ENCODE results near the gene SH3BGRL3.

SH3BGRL3 gene

GRCh38 chr1:26278303-26278702 is 1.6 kb upstream of the SH3BGRL3 start:
- peak; percentile 19 for DNase-seq

DNA sequence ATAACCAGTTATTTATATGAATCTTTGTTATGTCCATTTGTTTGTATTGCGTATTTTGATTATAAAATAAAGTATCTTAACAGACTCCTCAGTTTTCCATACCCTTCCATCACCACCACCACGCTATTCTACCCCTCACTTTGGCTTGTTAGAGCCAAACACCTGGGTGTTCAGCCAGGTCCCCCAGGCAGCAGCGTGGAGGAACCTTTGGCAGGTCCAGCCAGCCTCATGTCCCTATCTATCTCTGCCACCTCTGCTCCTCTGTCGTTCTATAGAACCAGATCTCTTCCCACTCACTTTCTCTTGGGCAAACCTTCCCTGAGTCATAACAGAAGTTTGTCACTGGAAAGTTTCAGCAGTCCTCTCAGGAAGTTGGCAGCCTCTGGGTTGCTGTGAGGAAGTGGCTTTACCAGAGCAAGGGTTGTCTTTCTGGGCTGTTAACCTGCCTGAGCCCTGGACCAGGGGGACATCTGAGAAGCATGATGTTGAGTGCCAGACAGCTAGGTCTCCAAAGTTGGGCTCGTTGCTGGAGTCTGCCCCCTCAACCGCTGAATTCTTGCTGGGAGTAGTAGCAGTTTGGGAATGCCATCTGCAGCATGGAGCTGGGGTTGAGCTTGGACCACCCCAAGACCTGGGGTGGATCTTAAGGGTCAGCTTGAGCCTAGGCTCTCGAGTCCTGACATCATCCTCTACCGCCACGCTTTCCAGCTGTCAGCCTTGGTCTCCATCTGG is 996 bp upstream of the SH3BGRL3 start:
- DNase-seq: peak; percentile 53

- no peak for DNase-seq
Observed at GRCh38 chr1:26280333-26281042, 602 bp downstream of the SH3BGRL3 start.

- no peak for DNase-seq
Observed at GRCh38 chr1:26281091-26281958, 1.4 kb downstream of the SH3BGRL3 start.

DNA sequence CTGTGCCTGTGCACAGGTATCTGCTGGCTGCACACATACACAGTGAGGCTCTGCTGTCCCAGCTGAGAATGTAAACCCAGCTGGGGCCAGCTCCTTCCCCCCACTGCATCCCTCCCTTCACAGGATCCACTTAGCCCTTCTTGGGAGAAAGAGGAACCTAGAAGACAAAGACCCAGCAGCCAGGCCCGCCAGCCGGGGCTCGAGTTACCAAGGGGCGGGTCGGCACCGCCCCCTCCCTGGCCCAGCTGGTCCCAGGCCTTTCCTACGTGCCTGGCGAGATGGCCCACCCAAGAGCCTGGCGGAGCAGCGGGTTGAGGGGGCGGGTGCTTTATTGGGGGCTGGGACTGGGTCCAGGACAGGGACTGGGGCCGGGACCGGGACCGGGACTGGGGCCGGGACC is 2.1 kb downstream of the SH3BGRL3 start:
- no peak for DNase-seq

DNA sequence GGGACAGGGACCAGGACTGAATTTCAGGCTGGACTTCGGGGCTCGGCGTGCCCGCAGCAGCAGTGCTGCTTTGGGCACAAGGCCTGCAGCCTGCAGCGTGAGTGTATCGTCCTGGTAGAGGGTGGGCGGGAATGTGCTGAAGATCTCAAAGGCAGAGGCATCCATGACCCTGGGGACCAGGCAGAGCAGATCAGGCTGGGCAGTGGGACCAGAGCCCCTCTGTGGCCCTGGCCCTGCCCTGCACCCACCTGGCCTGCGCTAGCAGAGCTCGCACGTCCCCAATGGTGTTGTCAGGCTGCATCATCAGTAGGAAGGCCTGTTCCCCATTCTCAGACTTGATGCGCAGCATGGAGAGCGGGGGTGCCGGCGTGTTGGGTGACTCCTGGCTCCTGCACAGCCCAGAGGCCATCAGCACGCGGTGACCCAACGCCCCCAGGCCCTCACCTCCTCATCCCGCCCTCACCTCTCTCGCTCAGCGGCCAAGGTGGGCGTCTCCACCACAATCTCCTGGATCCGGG is 2.6 kb downstream of the SH3BGRL3 start:
- no peak for DNase-seq

- no peak for DNase-seq
Observed at GRCh38 chr1:26283279-26283853, 3.5 kb downstream of the SH3BGRL3 start.

DNA sequence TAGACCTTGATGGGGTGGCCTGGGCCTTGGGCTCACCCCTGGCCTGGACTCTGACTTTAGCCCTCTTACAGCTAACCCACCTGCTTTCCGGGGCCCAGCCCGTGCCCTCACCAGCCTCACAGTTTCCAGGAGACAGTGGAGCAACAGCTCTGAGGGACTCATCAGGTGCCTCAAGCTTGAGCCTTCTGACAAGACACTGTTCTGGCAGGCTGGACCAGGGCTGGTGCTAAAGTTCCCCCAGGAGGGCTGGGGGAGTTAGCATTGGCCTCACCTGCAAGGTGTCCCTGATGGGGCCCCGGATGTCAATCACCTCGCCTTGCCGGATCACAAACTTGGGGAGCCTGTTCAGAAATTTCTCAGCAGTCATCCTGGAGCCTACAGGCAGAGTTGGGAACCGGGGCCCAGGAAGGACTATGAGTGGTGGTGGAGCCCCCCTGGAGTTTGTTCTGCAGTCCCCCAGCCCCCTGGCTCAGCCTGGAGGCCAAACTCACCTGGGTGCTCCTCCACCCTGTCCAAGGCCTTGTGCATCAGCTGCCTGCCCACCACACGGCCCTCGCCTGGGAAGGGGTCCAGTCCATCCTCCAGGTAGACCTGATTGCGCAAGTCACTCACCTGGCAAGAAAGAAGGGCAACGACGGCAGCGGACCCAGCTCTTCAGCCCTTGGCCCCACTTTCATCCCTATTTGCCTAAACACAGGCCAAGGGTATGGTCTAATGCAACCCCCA is 4.1 kb downstream of the SH3BGRL3 start:
- DNase-seq: peak; percentile 17

DNA sequence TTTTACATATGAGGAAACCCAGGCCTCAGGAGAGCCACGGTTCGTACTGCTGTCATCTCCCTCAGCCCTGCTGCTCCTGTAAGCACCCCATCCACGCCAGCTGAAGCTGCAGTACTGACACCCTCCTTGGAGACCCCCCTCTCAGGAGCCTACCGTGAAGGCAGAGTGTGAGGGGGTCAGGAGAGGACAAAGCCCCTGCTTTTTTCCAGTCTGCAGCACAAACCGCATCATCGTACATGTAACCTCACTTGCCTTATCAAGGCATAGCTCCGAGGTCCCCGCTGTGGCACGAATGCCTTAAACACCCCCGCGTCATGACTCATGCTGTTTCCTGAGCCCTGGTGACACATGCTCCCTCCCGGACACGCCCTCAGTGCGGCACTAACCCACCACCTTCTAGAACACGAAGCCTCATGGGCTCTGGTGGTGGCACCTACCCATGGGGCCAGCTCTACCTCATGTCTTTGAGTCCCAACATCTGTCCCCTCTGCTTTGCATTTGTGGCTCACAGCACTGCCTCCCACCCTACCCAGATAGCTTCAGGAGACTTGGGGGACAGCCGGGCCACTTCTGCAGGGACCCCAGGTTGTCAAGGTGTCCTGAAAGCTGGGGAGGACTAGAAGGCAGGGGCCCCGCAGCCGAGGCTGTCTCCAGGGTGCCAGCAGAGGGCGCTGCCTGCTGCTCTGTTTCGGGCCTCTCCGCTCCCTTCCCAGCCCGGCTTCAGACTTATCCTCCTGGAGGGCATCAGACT is 4.9 kb downstream of the SH3BGRL3 start:
- DNase-seq: peak; percentile 97

GRCh38 chr1:26285366-26286063 is 5.6 kb downstream of the SH3BGRL3 start:
- peak; percentile 60 for DNase-seq

DNA sequence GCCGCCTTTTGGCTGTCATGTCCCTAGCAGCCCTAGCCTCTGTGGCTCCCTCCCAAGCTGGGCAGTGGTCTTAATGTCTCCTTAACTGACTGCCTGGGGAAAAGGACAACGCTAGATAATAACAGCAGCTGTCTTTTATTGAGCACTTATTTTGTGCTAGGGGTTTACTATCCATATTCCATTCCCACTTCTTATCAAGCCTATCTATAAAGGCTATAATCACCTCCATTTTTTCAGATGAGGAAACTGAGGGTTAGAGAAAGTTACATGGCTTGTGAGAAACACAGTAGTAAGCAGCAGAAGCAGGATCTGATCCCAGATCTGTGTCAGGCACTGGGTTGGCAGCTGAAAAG is 6.2 kb downstream of the SH3BGRL3 start:
- DNase-seq: no peak

DNA sequence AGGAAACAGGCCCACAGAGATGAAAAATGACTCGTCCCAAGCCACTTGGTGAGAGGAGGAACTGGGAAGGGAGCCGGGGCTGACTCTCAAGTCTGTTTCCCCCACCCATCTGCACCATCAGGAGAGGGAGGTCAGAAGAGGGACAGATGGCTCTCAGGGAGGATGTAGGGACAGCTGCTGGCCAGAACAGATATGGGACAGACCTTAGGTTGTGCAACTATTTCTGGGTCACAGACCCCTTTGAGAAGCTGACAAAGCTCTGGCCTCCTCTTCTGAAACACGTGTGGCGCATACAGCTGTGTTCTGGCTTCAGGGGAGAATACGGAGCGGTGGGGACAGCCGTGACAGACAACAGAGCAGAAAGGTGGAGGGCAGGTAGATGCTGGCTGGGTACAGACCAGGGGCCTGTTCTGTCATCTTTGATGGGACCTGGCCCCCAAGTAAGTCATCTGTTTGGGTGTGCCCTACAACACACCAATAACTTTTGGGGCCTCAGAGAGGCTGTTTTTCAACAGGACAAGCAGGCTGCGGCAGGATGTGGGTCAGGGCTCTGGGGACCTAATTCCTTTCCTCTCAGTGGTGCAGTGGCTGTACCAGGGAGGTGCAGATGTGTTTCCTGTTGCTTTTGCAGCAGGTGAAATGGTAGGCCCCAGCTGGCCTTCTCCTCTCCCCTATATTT is 7.3 kb downstream of the SH3BGRL3 start:
- DNase-seq: peak; percentile 62

- DNase-seq: no peak
Observed at GRCh38 chr1:26287811-26288210, 7.9 kb downstream of the SH3BGRL3 start.

DNA sequence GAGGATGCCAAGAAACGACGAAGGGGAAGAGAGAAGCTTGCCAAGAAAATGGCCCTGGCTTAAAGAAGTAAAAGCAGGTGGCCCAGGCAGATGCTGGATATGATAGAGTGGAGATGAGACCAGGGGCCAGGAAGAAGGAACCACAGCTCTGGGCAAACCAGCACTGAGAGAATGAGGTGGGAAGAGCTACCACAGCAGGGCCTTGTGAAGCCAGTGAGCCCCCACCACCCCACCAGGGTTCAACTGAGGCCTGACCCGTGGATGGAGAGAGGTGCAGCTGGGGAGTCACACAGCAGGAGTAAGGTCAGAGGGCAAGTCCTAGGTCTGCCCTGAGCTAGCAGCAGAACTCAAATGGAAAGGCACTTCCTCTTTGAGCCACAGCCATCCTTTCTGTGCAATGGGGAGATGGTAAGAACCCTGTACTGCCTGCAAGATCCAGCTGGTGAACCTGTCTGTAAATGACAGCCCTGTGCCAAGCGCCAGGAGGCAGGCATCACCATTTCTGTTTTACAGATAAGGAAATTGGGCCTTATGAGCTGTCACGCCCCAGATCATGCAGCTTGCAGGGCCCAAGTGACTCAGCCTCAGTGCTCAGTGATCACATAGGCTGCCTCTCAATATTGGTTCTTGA is 8.5 kb downstream of the SH3BGRL3 start:
- DNase-seq: peak; percentile 73

DNA sequence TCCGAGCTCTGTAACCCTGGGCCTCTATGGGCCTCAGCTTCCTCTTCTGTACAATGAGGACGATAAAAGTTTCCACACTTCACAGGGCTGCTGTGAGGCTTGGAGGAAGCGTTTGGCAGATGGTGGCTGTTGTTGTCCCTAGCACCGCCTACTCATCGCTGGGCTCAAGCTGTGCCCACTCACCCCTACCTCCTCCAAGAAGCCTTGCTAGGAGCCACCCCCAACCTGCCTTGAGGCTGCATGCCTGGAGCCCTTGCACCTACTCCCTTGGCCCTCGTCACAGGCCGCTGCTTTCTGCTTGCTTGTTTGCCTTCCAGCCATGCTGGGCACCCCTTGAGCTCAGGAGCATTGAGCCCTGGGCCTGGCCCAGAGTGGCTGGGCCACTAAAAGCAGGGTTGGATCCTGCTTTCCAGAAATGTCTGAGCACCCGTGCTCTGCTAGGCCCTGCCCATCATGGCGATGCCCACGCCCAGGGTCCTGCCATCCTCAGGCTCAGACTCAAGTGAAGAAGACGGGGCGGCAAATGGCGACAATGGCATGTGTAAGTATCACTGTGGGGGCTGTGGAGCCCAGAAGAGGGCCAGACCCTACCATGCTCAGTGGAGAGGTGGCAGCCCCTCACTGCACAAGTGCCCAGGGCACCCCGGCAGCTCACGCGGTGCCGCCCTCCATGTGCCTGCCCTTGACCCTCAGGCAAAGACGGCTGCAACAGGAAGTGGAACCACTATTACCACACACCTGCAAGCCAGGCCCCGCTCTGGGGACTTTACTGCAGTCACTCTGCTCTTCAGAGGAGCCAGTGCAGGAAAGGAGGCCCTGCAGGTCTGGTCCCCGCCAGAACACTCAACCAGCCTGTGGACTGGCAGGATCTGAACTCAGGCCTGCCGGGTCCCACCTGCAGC is 9.5 kb downstream of the SH3BGRL3 start:
- DNase-seq: no peak

DNA sequence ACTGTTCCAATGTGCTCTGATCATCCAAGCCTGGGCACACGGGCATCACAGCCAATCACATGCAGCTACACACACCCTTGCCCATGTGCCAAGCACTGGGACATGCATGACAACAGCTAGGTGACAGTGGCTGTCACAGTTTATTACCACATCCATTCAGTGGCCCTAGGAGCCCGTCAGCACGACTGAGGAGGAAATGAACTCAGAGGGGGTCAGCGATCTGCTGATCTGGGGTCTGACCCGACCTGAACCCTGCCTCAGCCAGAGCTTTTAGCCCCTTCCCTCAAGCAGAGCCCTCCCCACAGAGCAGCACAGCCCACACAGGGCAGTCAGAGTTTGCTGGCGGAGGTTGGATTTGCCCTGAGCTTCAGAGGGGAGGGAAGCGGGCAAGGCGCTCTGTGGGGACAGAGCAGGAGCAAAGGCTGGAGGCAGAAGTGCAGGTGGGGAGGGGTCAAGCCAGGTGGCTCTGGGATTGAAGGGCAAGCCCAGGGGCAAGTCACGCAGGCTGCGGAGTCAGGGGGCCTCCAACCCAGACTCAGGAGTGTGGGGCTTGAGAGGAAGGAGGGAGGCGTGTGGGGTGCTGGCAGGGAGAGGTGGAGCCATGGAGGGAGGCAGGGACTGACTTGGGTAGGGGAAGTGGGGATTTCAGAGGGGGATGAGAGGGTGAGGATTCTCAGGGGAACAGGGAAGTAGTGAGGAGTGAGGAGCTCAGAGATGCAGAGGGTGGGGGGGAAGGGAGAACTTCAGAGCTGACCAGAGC is 10.4 kb downstream of the SH3BGRL3 start:
- DNase-seq: no peak

GRCh38 chr1:26290882-26291261 is 11.0 kb downstream of the SH3BGRL3 start:
- DNase-seq: no peak

DNA sequence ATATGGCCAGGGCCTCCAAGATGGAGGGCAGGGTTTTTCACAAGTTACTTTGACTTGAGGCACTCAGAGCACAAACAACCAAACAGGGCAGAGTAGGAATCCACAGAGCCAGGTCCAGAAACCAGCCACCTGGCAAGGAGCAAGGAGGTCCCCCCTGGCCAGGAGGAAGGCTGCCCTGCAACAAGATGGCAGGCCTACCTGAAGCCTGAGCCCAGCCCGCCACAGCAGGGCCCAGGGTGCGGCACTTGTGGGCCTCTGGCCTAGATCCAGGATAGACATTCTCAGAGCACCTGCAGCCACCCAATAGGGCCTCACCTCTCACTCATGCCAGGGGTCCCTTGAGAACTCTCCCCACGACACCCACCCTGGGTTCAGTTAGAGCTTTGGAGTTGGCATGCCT is 11.5 kb downstream of the SH3BGRL3 start:
- DNase-seq: no peak
